AG04450 (cell line): Measurements from ENCODE around the gene VASP. TPM values are rescaled to one million over a fixed set of nuclear protein-coding genes. Genes with fewer than 3 reads are reported as not detected.

Experiments
- CTCF ChIA-PET: fragments of 300-600, 350-600 bp; formaldehyde crosslinking; extraction: SDS; loops from one replicate; lab custom pipeline; 2022; ENCODE audit warnings: antibody characterized with exemption, inconsistent platforms; lab: Charles Lee
- POLR2A ChIA-PET: fragments of 350-600 bp; formaldehyde crosslinking; extraction: SDS; loops from one replicate; lab custom pipeline; 2021; ENCODE audit warnings: antibody characterized with exemption, inconsistent platforms; lab: Yijun Ruan, JAX
- DNase-seq: peaks from one replicate; pipeline ENCODE4 v3.0.0-alpha.2; 2011; ENCODE audit warnings: low read depth, low spot score
- H3K27ac ChIP-seq: one replicate; pipeline ENCODE4 v1.5.1; 2012; ENCODE audit warnings: low read depth, low read length, control low read depth
- H3K27me3 ChIP-seq: one replicate; pipeline ENCODE4 v1.6.0; 2012; ENCODE audit warnings: low read length; ENCODE audit not compliant: control insufficient read depth, insufficient read depth
- H3K4me3 ChIP-seq: 2 replicates; pipeline ENCODE4 v1.5.1; 2011; ENCODE audit warnings: mild to moderate bottlenecking, low read depth, low read length, control low read depth
- H3K9me3 ChIP-seq: 2 replicates; pipeline ENCODE4 v1.5.1; 2012; ENCODE audit warnings: low read length; ENCODE audit not compliant: control insufficient read depth, insufficient read depth
- polyA plus RNA-seq: library from polyadenylated mRNA; depleted of rRNA; stranded (reverse); fragments of >200 nt; gene quantifications from 2 replicates; pipeline ENCODE4 v1.2.3, GENCODE V29; 2011
- TF ChIP-seq, protein P1 (sequence below): IDR thresholded peaks from 2 replicates; pipeline ENCODE4 v1.5.1; 2011; ENCODE audit warnings: low read depth, low read length, control low read depth, inconsistent platforms

The VASP gene
- polyA plus RNA-seq, 1 experiment: 49.6 TPM

DNA sequence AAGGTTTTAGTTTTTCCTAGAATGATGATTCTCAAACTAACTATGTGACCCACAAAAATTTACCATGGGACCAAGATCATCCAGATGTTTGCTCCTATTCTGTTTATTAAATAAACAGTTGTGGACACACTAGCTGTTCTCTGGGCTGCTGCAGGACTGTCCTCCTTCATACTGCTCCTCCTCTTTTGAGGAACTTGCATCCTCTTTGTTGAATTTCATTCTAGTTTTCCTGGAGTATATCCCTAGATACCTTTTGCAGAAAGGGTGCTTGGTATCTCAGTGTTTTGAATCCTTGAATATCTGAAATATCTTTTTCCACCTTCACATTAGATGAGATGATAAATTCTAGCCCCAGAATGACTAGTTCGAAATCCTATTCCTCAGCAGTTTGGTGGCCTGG, 24.1 kb downstream of the VASP start:
- no peak for DNase-seq
- Histone ChIP-seq H3K27ac (no peak overlapping the region), H3K4me3 (no peak overlapping the region), H3K9me3 (peaks cover 17% of the 10 kb centered on the region), H3K27me3 (no peaks in the 10 kb centered on the region)
- ChIA-PET CTCF (no interaction called here), POLR2A (interaction anchor here (0.7 kb wide), 1 partner anchor 14 kb away, joined by 10 read pairs; no protein-coding TSS in a partner anchor)
- TF ChIP-seq, protein P1, sequence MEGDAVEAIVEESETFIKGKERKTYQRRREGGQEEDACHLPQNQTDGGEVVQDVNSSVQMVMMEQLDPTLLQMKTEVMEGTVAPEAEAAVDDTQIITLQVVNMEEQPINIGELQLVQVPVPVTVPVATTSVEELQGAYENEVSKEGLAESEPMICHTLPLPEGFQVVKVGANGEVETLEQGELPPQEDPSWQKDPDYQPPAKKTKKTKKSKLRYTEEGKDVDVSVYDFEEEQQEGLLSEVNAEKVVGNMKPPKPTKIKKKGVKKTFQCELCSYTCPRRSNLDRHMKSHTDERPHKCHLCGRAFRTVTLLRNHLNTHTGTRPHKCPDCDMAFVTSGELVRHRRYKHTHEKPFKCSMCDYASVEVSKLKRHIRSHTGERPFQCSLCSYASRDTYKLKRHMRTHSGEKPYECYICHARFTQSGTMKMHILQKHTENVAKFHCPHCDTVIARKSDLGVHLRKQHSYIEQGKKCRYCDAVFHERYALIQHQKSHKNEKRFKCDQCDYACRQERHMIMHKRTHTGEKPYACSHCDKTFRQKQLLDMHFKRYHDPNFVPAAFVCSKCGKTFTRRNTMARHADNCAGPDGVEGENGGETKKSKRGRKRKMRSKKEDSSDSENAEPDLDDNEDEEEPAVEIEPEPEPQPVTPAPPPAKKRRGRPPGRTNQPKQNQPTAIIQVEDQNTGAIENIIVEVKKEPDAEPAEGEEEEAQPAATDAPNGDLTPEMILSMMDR: no peak

DNA sequence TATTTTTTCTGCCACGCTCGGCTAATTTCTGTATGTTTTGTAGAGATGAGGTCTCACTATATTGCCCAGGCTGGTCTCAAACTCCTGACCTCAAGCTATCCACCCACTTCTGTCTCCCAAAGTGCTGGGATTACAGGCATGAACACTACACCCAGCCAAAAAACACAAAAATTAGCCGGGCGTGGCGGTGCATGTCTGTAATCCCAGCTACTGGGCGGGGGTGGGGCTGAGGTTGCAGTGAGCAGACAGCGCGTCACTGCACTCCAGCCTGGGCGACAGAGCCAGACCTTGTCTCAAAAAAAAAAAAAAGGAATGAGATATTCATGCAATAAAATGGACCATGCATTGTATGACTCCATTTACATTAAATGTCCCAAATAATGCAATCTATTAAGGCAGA, 32.2 kb downstream of the VASP start:
- Histone ChIP-seq H3K4me3 (no peak overlapping the region), H3K9me3 (no peaks in the 10 kb centered on the region; the same call in 1 of the 2 replicates), H3K27ac (no peak overlapping the region), H3K27me3 (no peaks in the 10 kb centered on the region)
- CTCF ChIA-PET: no interaction called here
- DNase-seq: no peak
- TF ChIP-seq, protein P1: no peak
- POLR2A ChIA-PET: no interaction called here

DNA sequence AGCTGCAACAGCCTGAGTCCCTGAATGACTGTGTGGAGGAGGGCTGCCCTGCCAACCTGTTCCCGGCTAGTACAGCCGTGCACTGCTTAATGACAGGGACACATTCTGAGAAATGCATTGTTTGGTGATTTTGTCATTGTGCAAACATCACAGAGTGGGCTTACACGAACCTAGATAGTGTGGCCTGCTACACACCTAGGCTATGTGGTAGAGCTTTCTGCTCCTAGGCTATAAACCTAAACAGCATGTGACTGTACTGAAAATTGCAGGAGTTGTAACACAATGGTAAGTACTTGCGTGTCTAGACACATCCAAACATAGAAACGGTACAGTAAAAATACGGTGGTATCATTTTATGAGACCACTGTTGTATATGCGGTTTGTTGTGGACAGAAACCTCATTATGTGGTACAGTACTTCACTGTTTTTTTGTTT, 35.0 kb downstream of the VASP start:
- H3K27me3 ChIP-seq: no peaks in the 10 kb centered on the region
- POLR2A ChIA-PET: no interaction called here
- H3K9me3 ChIP-seq: no peaks in the 10 kb centered on the region; the same call in 1 of the 2 replicates
- H3K4me3 ChIP-seq: no peak overlapping the region
- CTCF ChIA-PET: no interaction called here
- TF ChIP-seq, protein P1: no peak
- DNase-seq: no peak
- H3K27ac ChIP-seq: no peak overlapping the region

DNA sequence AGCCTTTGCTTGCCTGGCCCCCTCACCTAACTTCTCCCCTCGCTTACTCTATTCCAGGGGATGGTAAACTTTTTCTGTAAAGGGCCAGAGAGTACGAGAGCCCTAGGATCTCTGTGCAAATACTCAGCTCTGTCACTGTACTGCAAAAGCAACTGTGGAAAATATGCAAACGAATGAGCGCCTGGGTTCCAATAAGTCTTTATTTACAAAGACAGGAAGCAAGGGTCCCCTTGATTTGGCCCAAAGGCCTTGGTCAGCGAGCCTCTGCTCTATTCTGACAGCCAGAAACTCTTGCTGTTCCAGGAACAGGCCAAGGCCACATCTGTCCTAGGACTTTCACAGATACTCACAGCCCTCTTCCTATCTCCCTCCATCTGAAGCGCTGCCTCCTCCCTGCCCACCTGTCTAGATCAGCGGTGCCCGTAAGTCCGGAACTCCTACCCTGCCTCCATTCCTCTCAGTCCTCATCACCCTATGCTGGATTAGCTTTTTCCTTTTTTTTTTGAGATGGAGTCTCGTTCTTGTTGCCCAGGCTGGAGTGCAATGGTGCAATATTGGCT, 40.0 kb downstream of the VASP start:
- POLR2A ChIA-PET: no interaction called here
- no peak for DNase-seq
- no peak overlapping the region for H3K4me3 ChIP-seq
- H3K27ac ChIP-seq: no peak overlapping the region
- TF ChIP-seq, protein P1: no peak
- no peaks in the 10 kb centered on the region for H3K9me3 ChIP-seq
- CTCF ChIA-PET: interaction anchor here (0.5 to 1.2 kb wide), 2 partner anchors 11 to 60 kb away, joined by 3 to 4 read pairs; no protein-coding TSS in a partner anchor
- no peaks in the 10 kb centered on the region for H3K27me3 ChIP-seq

DNA sequence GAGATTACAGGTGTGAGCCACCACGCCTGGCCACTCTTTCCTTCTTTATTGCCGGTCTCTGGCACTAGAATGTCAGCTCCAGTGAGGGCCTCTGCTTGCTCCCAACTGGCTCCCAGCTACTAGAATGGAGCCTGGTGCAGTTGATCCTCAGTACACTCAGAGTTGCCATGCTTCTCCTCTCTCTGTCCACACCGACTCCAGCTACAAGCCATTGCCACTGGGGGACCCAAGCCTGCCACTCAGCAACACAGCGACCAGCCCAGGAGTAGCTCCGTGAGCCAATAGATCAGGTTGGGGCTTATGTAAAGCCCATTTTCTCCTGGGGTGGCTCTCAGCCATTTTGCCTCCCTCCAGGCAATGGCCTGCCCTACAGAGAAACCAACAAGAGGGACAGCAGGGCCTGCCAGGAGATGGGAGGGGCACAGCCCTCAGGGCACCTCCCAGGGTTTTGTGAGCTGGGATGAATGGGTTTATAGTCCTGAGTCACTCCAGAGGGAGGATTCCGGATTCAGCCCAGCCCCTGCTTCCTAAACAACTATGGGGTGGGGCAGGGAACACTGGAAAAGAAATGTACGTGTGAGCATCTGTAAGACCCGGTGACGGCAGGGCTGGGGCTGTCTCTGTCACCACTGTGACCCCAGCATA, 40.8 kb downstream of the VASP start:
- TF ChIP-seq, protein P1: no peak
- no peak overlapping the region for H3K27ac ChIP-seq
- POLR2A ChIA-PET: no interaction called here

More for the DNA sequence above, 40.8 kb downstream of the VASP start:
- H3K4me3 ChIP-seq: no peak overlapping the region
- CTCF ChIA-PET: interaction anchor here (0.5 to 1.2 kb wide), 2 partner anchors 10 kb away, joined by 3 read pairs; no protein-coding TSS in a partner anchor
- DNase-seq: no peak
- no peaks in the 10 kb centered on the region for H3K9me3 ChIP-seq
- H3K27me3 ChIP-seq: no peaks in the 10 kb centered on the region
